ENCODE measurements around the gene ATP8B3.

Gene ATP8B3

GRCh38 chr19:1845125-1845515 lies 33.0 kb upstream of the ATP8B3 start:
- peaks cover 78% of the 10 kb centered on the region for H4K20me1 ChIP-seq (ENCODE audit: insufficient read depth, low read length)

GRCh38 chr19:1844513-1845124 lies 32.5 kb upstream of the ATP8B3 start:
- no peak for TF ChIP-seq EZH2 (IDR thresholded peaks at IDR 0.05; ENCODE audit: borderline replicate concordance, low read depth, low read length, severe bottlenecking)
- TF ChIP-seq CTCF (IDR thresholded peaks at IDR 0.05; ENCODE audit: borderline replicate concordance, extremely low read depth, low read length, poor library complexity, severe bottlenecking): no peak
- peaks cover 81% of the 10 kb centered on the region for H4K20me1 ChIP-seq (ENCODE audit: insufficient read depth, low read length)
- no peak for ATAC-seq (ENCODE audit: insufficient read depth, low read depth)

More at GRCh38 chr19:1845125-1845515, 33.0 kb upstream of the ATP8B3 start:
- Histone ChIP-seq H3K4me3 (ENCODE audit: low read depth in 1 of 2, low read length in 2 of 2) (no peak overlapping the region), H3K4me2 (ENCODE audit: insufficient read depth, low read length) (peak overlapping the region; percentile 99; the same call in 1 of the 2 replicates), H3K27ac (ENCODE audit: low read length) (no peak overlapping the region), H3K9me3 (ENCODE audit: insufficient read depth, low read length, severe bottlenecking) (no peaks in the 10 kb centered on the region), H3K27me3 (ENCODE audit: insufficient read depth, low read length, poor library complexity) (no peaks in the 10 kb centered on the region), H3K4me1 (ENCODE audit: insufficient read depth, low read length) (peaks cover 44% of the 10 kb centered on the region), H2AFZ (ENCODE audit: low read depth, low read length) (no peak overlapping the region), H3K9ac (ENCODE audit: low read depth, low read length) (no peak overlapping the region; the same call in 1 of the 2 replicates), H3K36me3 (ENCODE audit: insufficient read depth, low read length) (peaks cover 46% of the 10 kb centered on the region), H3K79me2 (ENCODE audit: insufficient read depth, low read length) (peaks cover 91% of the 10 kb centered on the region)
- DNase-seq (no peak), ATAC-seq (ENCODE audit: insufficient read depth, low read depth) (no peak)
- no peak for TF ChIP-seq CTCF (IDR thresholded peaks at IDR 0.05; ENCODE audit: borderline replicate concordance, extremely low read depth, low read length, poor library complexity, severe bottlenecking)
- TF ChIP-seq EZH2 (IDR thresholded peaks at IDR 0.05; ENCODE audit: borderline replicate concordance, low read depth, low read length, severe bottlenecking): no peak

GRCh38 chr19:1843646-1844394 lies 31.7 kb upstream of the ATP8B3 start:
- TF ChIP-seq CTCF (IDR thresholded peaks at IDR 0.05; ENCODE audit: borderline replicate concordance, extremely low read depth, low read length, poor library complexity, severe bottlenecking) (peak; percentile 5), EZH2 (IDR thresholded peaks at IDR 0.05; ENCODE audit: borderline replicate concordance, low read depth, low read length, severe bottlenecking) (no peak)
- H3K4me1 ChIP-seq (ENCODE audit: insufficient read depth, low read length): peaks cover 39% of the 10 kb centered on the region
- no peak overlapping the region for H3K4me3 ChIP-seq (ENCODE audit: low read depth in 1 of 2, low read length in 2 of 2)
- no peak overlapping the region for H3K9ac ChIP-seq (ENCODE audit: low read depth, low read length)
- no peak overlapping the region for H2AFZ ChIP-seq (ENCODE audit: low read depth, low read length)
- ATAC-seq (ENCODE audit: insufficient read depth, low read depth) (no peak), DNase-seq (no peak)
- H3K79me2 ChIP-seq (ENCODE audit: insufficient read depth, low read length): peaks cover 99% of the 10 kb centered on the region
- no peak overlapping the region for H3K27ac ChIP-seq (ENCODE audit: low read length)
- H3K27me3 ChIP-seq (ENCODE audit: insufficient read depth, low read length, poor library complexity): no peaks in the 10 kb centered on the region
- peaks cover 55% of the 10 kb centered on the region for H3K36me3 ChIP-seq (ENCODE audit: insufficient read depth, low read length)
- no peaks in the 10 kb centered on the region for H3K9me3 ChIP-seq (ENCODE audit: insufficient read depth, low read length, severe bottlenecking)
- H3K4me2 ChIP-seq (ENCODE audit: insufficient read depth, low read length): peak overlapping the region; percentile 99; the same call in 1 of the 2 replicates
- H4K20me1 ChIP-seq (ENCODE audit: insufficient read depth, low read length): peaks cover 87% of the 10 kb centered on the region

More at GRCh38 chr19:1844513-1845124, 32.5 kb upstream of the ATP8B3 start:
- H3K27me3 ChIP-seq (ENCODE audit: insufficient read depth, low read length, poor library complexity): no peaks in the 10 kb centered on the region
- H3K9me3 ChIP-seq (ENCODE audit: insufficient read depth, low read length, severe bottlenecking): no peaks in the 10 kb centered on the region
- peaks cover 96% of the 10 kb centered on the region for H3K79me2 ChIP-seq (ENCODE audit: insufficient read depth, low read length)
- peaks cover 49% of the 10 kb centered on the region for H3K36me3 ChIP-seq (ENCODE audit: insufficient read depth, low read length)
- peak overlapping the region; percentile 99; the same call in 1 of the 2 replicates for H3K4me2 ChIP-seq (ENCODE audit: insufficient read depth, low read length)
- no peak overlapping the region for H3K9ac ChIP-seq (ENCODE audit: low read depth, low read length)
- DNase-seq: no peak
- H3K4me3 ChIP-seq (ENCODE audit: low read depth in 1 of 2, low read length in 2 of 2): no peak overlapping the region
- H3K27ac ChIP-seq (ENCODE audit: low read length): no peak overlapping the region
- H3K4me1 ChIP-seq (ENCODE audit: insufficient read depth, low read length): peaks cover 44% of the 10 kb centered on the region
- no peak overlapping the region for H2AFZ ChIP-seq (ENCODE audit: low read depth, low read length)

Data from DND-41 (cell line).